Stimulated activated CD4-positive, alpha-beta T cell treated with anti-CD3 and anti-CD28 coated beads, Interleukin-12 subunit alpha, Interleukin-12 subunit beta, amount 100 ng/mL, for 24 hours (primary cell): ENCODE results near the gene DMRTA2.

ENCODE experiments used
- DNase-seq, 2 experiments: peaks; one replicate each; pipeline ENCODE4 v3.0.0-alpha.2; 2020; ENCODE audit warnings: low read depth in 2 of 2

DMRTA2 gene

DNA sequence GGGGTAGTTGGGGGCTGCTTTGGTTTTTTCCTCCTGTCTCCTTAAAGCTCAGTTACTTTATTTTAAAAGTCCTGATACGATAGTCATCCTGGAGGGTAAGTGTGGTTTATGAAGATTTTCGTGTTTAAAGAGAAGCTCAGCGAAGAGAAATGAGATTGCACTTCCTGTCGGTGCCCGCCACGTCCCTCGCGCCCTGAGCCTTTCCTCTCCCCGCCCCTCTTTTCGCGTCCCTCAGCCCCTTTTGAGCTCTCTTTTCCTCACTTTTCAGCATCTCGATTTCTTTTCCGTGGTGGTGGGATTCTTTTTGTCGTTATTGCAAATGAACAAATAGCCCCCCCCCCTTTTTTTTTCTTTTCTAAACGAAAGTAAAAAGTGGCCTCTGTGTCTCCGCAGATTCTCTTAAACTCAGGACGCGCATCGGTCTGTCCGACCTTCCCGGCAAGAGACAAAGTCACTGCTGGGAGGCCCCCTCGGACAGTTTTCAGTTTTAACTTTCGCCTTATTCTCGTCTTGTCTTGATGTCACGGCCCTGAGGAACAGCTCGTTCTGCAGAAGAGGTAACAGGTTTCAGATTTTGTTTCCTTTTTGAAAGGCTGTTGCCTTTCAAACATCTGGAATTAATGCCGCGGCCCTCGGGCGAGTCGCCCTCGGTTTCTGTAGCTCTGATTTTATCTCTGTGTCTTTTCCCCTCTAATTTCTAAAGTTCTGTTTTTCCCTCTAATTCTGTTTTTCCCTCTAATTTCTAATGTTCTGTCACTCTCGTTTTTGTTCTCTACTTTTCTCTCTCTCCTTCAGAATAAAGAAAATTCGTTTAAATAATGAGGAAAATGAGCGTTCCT lies 1.0 kb upstream of the DMRTA2 start:
- DNase-seq, result no peak

GRCh38 chr1:50423670-50424000 lies 392 bp upstream of the DMRTA2 start:
- DNase-seq, result no peak

- DNase-seq, result no peak
These were observed 633 bp downstream of the DMRTA2 start for GRCh38 chr1:50422675-50422945.

- DNase-seq, result no peak
These were observed 1.2 kb downstream of the DMRTA2 start for GRCh38 chr1:50421768-50422674.

GRCh38 chr1:50421366-50421748 lies 1.9 kb downstream of the DMRTA2 start:
- DNase-seq, result no peak

DNA sequence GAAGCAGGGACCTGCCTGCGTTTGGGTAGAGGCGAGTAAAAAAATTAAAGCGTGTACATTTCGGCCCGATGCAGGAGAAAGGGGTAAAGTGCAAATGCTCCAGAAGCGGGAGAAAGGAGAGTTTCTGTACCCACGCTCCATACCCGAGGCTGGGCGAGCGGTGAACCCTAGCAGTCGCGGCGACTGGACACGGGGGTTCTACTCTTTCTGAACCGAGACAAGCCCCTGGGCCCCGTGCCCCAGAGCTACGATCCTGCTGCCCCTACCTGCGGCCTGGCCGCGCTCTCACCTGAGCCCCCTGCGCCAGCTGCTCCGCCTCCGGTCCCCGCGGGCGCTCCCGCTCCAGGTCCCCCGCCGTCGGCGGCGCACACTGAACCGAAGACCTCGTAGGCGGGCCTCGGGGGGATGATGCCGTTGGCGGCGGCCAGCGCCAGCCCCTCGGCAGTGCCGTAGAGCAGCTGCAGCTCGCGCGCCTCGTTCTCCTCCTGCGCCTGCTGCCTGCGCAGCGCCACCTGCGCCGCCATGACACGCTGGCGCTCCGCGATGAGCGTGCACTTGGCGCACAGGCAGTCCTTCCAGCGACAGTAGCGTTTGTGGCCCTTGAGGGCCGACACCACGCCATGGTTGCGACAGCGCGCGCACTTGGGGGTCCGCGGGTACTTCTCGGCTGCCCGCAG lies 2.4 kb downstream of the DMRTA2 start:
- DNase-seq, result no peak

DNA sequence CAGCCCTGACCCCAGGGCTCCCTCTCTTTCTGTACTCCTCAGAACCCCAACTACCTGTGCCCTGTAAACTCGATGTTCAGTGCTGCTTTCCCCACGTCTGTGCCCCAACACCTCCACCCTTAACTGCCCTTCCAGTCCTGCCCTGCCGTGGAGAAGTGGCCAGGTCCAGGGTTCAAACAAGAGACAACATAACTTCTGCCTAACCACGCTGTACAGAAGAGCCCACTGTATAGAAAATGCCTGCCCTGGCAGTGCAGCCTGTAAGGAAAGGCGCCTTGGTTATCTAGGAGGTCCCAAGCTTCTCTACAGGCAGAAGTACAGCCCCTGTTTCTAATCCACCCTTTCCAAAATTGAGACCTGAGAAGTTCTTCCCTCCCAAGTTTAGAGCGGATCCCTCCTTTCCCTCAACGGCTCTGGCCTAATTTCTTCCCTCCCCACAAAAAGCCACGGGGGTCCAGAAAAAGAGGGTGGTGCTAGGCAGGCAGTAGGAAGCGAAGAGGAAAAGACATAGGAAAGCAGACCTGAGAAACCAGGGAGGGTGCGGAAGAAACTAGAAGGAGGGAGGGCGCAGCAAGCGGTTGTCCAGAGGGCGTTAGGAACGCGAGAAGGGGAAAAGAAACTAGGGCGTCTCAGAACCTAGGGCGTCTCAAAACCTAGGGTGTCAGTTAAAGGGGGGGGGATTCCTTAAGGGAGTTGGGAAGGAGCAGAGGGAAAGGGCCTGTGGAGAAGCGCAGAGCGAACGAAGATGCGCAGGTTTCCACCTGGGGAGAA lies 3.2 kb downstream of the DMRTA2 start:
- DNase-seq, result no peak

DNA sequence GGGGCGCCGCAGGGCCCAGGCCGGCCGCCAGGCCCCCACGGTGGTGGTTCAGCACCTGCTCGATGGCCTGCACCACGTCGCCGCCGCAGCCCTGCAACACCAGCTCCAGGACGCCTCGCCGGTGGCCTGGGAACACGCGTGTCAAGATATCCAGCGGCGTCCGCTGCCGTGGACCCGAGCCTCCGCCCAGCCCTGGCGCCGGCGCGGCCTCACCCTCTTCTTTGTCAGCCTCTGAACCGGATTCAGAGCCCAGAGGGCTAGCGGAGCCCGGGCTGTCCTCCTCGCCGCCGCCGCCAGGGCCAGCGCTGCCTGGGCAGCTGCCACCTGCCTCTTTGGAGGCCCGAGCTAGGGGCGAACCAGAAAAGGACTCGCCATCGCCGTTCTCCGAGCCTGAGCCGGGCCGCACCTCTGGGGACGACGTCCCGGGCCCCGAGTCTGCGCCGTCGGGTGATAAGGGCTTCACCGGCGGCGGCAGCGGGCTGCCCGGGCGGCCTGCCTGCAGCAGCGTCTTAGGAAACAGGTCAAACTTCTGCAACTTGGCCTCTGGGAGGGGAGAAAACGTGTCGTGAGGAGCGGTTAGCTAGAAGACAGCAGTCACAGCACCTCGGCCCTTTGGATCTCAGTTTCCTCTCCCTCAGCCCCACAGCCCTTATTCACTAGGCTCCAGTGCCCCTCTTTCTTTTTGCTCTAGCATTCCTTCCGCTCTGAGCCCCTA lies 3.9 kb downstream of the DMRTA2 start:
- no peak for DNase-seq

DNA sequence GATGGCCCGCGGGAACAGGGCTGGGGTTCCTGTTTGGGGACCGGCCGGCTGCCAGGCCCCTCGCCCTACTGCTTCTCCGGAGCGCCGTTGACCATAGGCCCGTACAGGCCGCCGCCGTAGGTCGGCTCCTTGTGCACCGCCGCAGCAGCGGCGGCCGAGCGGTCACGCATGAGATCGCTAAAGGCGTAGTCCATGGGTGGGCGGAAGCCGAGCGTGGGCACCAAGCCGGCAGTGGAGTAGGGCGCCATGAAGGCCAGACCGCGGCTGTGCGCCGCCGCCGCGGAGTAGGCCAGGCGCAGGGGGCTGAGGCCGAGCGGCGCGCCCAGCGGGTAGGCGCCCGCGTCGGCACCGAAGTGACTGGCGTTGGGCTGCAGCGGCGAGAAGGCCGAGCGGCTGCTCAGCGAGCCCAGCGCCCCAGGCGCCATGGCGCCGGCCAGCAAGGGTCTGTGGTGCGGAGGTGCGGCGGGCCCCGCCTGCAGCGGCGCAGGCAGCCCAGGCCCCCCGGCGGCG lies 4.6 kb downstream of the DMRTA2 start:
- no peak for DNase-seq

DNA sequence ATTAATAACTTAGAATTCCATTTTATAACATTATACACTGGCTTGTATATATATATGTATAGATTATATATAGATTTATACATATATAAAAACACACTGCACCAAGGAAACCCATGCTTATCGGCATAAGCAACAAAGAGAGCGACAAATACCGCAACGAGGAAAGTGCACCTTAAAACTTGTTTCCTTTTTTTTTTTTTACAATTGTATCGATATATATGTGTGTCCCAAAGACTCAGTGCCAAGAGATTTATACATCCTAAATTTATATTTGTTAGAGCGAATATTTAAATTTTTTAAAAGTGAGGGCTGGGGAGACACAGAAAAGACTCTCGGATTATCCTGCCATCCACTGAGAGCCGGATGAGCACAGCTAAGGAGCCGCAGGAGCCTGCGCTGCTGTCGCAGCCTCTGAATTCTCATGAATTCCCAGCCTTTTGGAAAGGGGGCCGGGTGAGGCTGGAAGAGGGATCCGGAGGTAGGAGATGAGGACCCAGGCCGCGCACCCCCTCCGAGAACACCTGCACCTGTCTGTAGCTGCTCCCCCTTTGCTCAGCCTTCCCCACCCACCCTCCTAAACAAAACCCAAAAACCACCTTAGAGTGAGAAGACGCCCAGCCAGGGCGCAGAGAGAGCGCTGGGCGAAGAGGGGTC lies 5.2 kb downstream of the DMRTA2 start:
- DNase-seq, result no peak

GRCh38 chr1:50417507-50417906 lies 5.7 kb downstream of the DMRTA2 start:
- DNase-seq, result no peak

DNA sequence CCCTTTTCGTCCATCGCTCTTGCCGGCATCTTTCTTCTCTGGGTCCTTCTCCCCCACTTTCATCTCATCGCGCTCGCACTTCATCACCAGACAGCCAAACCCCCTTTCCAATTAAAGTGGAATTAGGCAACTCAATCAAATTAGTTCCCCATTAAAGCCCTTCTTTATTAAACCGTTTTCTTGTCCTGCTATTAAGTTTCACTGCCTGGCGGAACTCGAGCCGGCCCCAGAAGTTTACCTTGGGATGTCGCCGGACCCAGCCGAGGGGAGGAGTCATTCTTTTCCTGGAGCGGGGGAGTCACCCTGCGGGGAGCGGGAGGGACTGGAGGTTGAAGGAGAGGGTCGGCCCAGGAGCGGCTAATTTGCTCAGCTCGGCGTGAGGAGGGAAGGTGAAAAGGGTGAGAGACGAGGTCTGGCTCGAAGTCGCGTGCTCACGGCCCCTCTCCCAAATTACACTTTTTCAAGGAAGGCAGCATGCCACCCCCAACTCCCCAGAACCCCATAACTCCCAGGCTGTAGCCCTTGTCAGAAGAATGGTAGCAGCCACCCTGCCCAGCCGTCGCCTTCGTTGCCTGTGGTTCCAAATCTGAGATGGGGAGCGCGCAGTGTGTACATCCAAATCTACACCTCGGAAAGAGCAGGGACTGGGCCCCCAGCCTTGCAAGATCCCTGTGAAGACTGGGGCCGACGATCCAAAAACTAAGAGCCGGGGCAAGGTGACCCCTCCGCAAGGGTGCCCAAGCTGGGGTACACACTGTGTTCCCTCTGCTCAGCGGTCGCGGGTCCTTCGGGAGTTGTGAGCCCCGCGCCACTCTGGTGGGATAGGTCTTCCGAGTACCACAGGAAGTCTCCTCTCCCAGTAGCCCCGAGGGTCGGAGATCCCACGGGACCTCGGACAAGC lies 6.4 kb downstream of the DMRTA2 start:
- no peak for DNase-seq

GRCh38 chr1:50416150-50416527 lies 7.1 kb downstream of the DMRTA2 start:
- no peak for DNase-seq

DNA sequence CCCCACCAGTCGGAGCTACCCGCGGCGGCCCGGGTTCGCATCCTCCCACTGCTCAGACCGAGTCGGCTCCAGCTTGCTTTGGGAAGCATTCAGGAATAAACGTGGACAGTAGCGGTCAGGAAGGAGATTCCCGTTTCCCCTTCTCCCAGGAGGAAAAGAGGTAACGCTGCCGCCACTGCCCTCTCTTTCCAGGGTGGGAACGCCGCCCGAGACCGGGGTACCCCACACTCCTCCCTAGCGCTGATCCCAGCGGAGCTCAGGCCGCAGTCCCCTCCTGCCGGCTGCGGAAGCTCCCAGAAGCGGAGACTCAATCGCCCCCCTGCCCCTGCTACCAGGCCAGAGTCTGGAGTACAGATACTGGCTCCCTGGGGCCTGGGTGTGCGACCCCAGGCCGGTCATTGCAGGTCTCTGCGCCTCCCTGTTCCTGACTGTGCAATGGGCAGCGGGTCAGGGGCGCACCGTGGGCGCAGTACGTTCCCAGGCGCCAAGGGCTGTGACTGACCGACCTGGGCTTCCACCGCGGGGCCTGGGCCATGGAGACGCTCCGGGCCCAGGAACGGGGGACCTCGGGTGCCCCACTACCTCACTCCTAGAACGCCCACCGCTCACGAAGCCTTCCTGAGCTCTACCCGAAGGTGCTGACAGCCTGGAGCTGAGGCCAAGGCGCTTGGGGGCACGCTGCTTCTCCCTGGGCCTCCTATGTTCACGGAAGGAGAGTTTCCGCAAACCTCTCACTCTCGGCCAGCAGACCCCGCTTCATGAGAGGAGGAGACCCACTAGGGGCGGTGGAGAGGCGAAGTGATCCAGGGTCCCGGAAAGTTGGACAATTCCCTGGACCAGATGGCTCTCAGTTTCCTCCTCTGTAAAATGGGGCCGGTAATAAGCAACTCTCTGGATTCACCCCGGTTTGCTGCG lies 7.8 kb downstream of the DMRTA2 start:
- no peak for DNase-seq

DNA sequence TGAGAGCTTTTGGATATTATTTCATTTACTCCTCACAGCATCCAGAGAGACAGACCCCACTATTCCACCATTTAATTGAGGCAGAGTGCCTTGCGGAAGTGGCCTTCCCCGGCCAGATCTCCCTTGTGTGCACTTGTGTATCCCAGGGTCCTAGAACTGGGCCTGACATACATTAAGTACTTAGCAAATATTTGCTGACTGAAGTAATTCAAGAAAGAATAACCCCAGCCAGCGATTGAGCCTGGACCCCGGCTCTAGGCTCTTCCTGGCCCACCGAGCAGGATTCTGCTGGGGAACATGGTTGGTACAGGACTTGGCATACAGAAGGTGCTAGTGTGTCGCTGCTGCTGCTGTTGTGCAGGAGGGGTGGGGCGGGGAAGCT lies 8.4 kb downstream of the DMRTA2 start:
- no peak for DNase-seq

DNA sequence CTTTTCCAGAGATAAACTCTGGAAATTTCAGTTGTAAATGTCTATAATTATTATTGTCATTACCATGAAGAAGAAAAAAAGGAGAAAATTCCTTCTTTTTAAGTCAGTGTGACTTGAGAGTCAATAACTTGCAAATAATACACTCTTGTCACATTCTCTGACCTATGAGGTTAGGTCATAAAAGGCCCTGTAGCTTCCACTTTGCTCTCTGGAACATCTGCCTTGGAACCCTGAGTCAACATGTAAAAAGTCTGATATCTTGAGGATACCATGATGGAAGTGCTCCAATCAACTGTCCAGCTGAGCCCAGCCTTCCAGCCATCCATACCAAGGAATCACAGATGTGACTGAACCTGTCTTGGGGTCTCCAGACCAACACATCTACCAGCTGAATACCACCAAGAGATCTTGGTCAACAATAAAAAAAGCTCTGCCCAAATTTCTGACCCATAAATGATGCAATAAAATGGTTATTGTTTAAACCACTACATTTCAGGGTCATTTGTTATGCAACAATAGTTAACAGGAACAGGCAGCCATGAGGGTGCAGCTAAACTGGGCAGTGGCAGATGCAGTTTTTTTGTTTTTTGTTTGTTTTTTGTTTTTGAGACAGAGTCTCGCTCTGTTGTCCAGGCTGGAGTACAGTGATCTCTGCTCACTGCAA lies 10.3 kb downstream of the DMRTA2 start:
- DNase-seq, result no peak

DNA sequence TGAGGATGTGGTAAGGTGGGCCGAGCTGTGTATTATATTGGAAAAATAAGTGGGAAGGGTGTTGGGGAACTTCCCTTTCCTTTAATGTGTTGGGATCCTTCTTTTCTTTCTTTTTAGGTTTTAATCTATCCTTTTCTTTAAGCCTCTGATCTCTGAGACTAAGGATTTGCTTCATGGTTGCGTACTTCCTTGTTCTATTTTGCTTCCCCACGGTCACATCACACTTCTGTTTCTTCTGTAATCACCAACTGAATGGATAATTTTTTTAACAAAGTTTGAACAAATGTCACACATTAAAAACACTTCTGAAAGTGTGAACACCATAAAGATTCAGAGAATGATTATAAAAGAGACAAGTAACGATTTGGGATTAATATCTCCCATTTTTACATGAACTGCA lies 17.4 kb downstream of the DMRTA2 start:
- DNase-seq, result no peak

DNA sequence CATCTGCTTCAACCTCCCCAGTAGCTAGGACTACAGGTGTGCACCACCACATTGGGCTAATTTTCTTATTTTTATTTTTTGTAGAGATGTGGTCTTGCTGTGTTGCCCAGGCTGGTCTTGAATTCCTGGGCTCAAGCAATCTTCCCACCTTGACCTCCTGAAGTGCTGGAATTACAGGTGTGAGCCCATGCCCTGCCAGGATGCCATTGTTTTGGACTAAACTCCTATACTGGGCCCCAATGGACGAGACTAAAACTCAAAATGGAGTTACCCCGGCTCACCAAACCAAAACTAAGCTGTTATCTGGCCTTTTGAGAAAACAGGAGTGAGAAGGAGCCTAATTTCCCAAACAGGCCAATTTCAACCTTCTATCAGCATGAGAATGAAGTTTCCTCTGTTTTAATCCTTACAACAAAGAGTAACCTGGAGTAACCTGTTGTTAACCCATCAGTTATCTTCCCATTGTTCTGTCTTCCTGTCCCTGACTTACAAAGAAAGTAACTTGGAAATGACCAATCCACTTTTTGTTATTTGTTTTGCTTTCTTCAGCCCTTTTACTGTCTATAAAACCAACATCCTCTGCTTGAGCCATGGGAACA lies 29.6 kb downstream of the DMRTA2 start:
- no peak for DNase-seq
